A549 (cell line): ENCODE results near the gene OR2S2. TPM values are rescaled to one million over a fixed set of nuclear protein-coding genes. Genes with fewer than 3 reads are reported as not detected.

Experiments used
- ATAC-seq, 2 experiments: fragments of 200-7000 bp in 1 of 2; fragments of >200 bp in 1 of 2; cut with Nextera tagmentation in 1 of 2; cut with Tn5 transposase in 1 of 2; 3 replicates each; pipeline versions ENCODE4 v1.8.0 to v1.9.1; 2018 to 2020; ENCODE audit warnings: mild to moderate bottlenecking in 1 of 2, moderate library complexity in 1 of 2
- CTCF ChIA-PET: fragments of 300-600 bp; sonication (Branson Sonifier 250); formaldehyde crosslinking; extraction: SDS; loops from one replicate; lab custom pipeline; 2021; ENCODE audit warnings: antibody characterized with exemption, inconsistent platforms; lab: Yijun Ruan, JAX
- POLR2A ChIA-PET: fragments of 350-600 bp; formaldehyde crosslinking; extraction: SDS; loops from one replicate; lab custom pipeline; 2021; ENCODE audit warnings: antibody characterized with exemption, inconsistent platforms; lab: Yijun Ruan, JAX
- DNase-seq, 2 experiments: peaks; one replicate each; pipeline versions ENCODE4 v3.0.0 to v3.0.0-alpha.2; 2011 to 2016; ENCODE audit warnings: low read depth in 1 of 2, low spot score in 1 of 2
- FAIRE-seq: peaks from 2 replicates; lab custom pipeline; 2011; peaks lifted over from hg19 to GRCh38; lab: Jason Lieb, UNC
- H3K27ac ChIP-seq, 2 experiments: fragments of >200 bp; sonication (Bioruptor Twin); formaldehyde crosslinking; 3 replicates each; pipeline ENCODE4 v1.5.1; 2016 to 2017
- H3K4me1 ChIP-seq: fragments of >200 bp; sonication (Bioruptor Twin); formaldehyde crosslinking; 3 replicates; pipeline ENCODE4 v1.6.1; 2016
- H3K4me2 ChIP-seq: fragments of >200 bp; sonication (Bioruptor Twin); formaldehyde crosslinking; 3 replicates; pipeline ENCODE4 v1.6.1; 2016
- H3K4me3 ChIP-seq: fragments of >200 bp; sonication (Bioruptor Twin); formaldehyde crosslinking; 3 replicates; pipeline ENCODE4 v1.5.1; 2016
- H3K9me3 ChIP-seq: fragments of >200 bp; sonication (Bioruptor Twin); formaldehyde crosslinking; 3 replicates; pipeline ENCODE4 v1.6.1; 2016
- E2F6 ChIP-seq: IDR thresholded peaks from 2 replicates; pipeline ENCODE4 v1.6.1; 2012; ENCODE audit warnings: low read depth, borderline replicate concordance
- EP300 ChIP-seq, 2 experiments: fragments of >200 bp; sonication (Bioruptor Twin); formaldehyde crosslinking; IDR thresholded peaks; 2 replicates in 1 of 2; 3 replicates in 1 of 2; pipeline ENCODE4 v1.6.1; 2016 to 2017
- ESRRA ChIP-seq: fragments of 150-350 bp; IDR thresholded peaks from 2 replicates; pipeline ENCODE4 v1.6.1; 2014; ENCODE audit warnings: mild to moderate bottlenecking, low read length, borderline replicate concordance
- FOSB ChIP-seq: fragments of 250-450 bp; sonication (Bioruptor Pico); IDR thresholded peaks from 2 replicates; pipeline ENCODE4 v1.5.0; 2020; ENCODE audit warnings: mild to moderate bottlenecking, moderate library complexity
- FOXS1 ChIP-seq: fragments of 250-450 bp; sonication (Bioruptor Pico); IDR thresholded peaks from 2 replicates; pipeline ENCODE4 v1.5.0; 2020; ENCODE audit warnings: mild to moderate bottlenecking, moderate library complexity
- GATA3 ChIP-seq: IDR thresholded peaks from 2 replicates; pipeline ENCODE4 v1.6.1; 2012; ENCODE audit warnings: borderline replicate concordance
- HMGXB4 ChIP-seq: fragments of 250-450 bp; sonication (Bioruptor Pico); IDR thresholded peaks from 2 replicates; pipeline ENCODE4 v1.5.0; 2021; ENCODE audit warnings: mild to moderate bottlenecking, moderate library complexity, borderline replicate concordance
- JUNB ChIP-seq: fragments of >200 bp; sonication (Bioruptor Twin); formaldehyde crosslinking; IDR thresholded peaks from 2 replicates; pipeline ENCODE4 v1.6.1; 2016
- MAFK ChIP-seq: fragments of 450-650 bp; IDR thresholded peaks from 2 replicates; pipeline ENCODE4 v1.6.1; 2014; ENCODE audit not compliant: partially characterized antibody
- MAZ ChIP-seq: fragments of 150-350 bp; IDR thresholded peaks from 2 replicates; pipeline ENCODE4 v1.6.1; 2014; ENCODE audit warnings: antibody characterized with exemption, low read depth, low read length, borderline replicate concordance
- MYC ChIP-seq: IDR thresholded peaks from 2 replicates; pipeline ENCODE4 v1.6.1; 2012; ENCODE audit warnings: mild to moderate bottlenecking, inconsistent platforms, low read length, improper control_type of control experiment, borderline replicate concordance
- RARB ChIP-seq: fragments of 250-450 bp; sonication (Bioruptor Pico); IDR thresholded peaks from 2 replicates; pipeline ENCODE4 v1.8.0; 2021; ENCODE audit warnings: mild to moderate bottlenecking, moderate library complexity
- RNF2 ChIP-seq: fragments of 200-600 bp; sonication (generic); IDR thresholded peaks from 2 replicates; pipeline ENCODE4 v1.6.1; 2016; ENCODE audit warnings: low read depth, mild to moderate bottlenecking, antibody characterized with exemption, moderate library complexity, borderline replicate concordance
- SMC3 ChIP-seq: fragments of >200 bp; sonication (Bioruptor Twin); formaldehyde crosslinking; IDR thresholded peaks from 3 replicates; pipeline ENCODE4 v1.6.1; 2018; ENCODE audit warnings: inconsistent platforms
- TP53 ChIP-seq: fragments of 250-450 bp; sonication (Bioruptor Pico); IDR thresholded peaks from 2 replicates; pipeline ENCODE4 v1.5.0; 2021; ENCODE audit warnings: mild to moderate bottlenecking, moderate library complexity
- ZFP36 ChIP-seq: fragments of 450-650 bp; IDR thresholded peaks from 2 replicates; pipeline ENCODE4 v1.6.1; 2014; ENCODE audit warnings: borderline replicate concordance; ENCODE audit not compliant: partially characterized antibody
- ZSCAN20 ChIP-seq: fragments of 250-450 bp; sonication (Bioruptor Pico); IDR thresholded peaks from 2 replicates; pipeline ENCODE4 v1.8.0; 2022; ENCODE audit warnings: mild to moderate bottlenecking, moderate library complexity
- WGBS: methylation state at CpG from one replicate; pipeline ENCODE4 v1.1.6; 2017; ENCODE audit errors: missing lambda C conversion rate; 5-methylcytosine and 5-hydroxymethylcytosine counted together
- polyA plus RNA-seq, 4 experiments: library from polyadenylated mRNA; depleted of rRNA in 3 of 4; stranded (reverse); fragments of >200 nt; fragmentation: RNase III in 1 of 4; extraction: RNeasy Plus Mini Kit Qiagen cat#74134 plus additional on column Dnase treatment in 1 of 4; gene quantifications; 2 replicates in 3 of 4; 3 replicates in 1 of 4; pipeline ENCODE4 v1.2.3, GENCODE V29; 2011 to 2017
- TF ChIP-seq, protein P1 (sequence below): fragments of >200 bp; sonication (Bioruptor Twin); formaldehyde crosslinking; IDR thresholded peaks from 2 replicates; pipeline ENCODE4 v1.6.1; 2016
- TF ChIP-seq, protein P2 (sequence below): fragments of >200 bp; sonication (Bioruptor Twin); formaldehyde crosslinking; IDR thresholded peaks from 3 replicates; pipeline ENCODE4 v1.5.1; 2016

The OR2S2 gene
- polyA plus RNA-seq, 2 of the 4 experiments (the other 2 are of a cell fraction): not detected

GRCh38 chr9:35930521-35930920 lies 27.4 kb downstream of the OR2S2 start:
- FAIRE-seq: no peak
- CTCF ChIA-PET: interaction anchor here (0.8 to 1.9 kb wide), 4 partner anchors 12 to 161 kb away, joined by 3 to 6 read pairs (median 4); no protein-coding TSS in a partner anchor
- POLR2A ChIA-PET: no interaction called here

GRCh38 chr9:35929453-35929718 lies 28.6 kb downstream of the OR2S2 start:
- TF ChIP-seq, protein P1, sequence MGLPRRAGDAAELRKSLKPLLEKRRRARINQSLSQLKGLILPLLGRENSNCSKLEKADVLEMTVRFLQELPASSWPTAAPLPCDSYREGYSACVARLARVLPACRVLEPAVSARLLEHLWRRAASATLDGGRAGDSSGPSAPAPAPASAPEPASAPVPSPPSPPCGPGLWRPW: no peak
- no peak for TF ChIP-seq RNF2
- no peak for TF ChIP-seq FOSB
- TF ChIP-seq MYC: no peak
- TF ChIP-seq E2F6: no peak
- no peak for TF ChIP-seq ZFP36
- TF ChIP-seq, all 56 proteins: peak for 0
- ChIA-PET POLR2A (no interaction called here), CTCF (interaction anchor here (2.9 kb wide), 1 partner anchor 25 kb away, joined by 13 read pairs; the partner anchor contains the start of gene HRCT1)
- FAIRE-seq: no peak
- H3K4me2 ChIP-seq: no peak overlapping the region
- ATAC-seq: no peak
- peak overlapping the region in 1 of 2 experiments; percentile 54; a peak in 2 of 6 replicates for H3K27ac ChIP-seq
- H3K4me3 ChIP-seq: no peak overlapping the region
- no peaks in the 10 kb centered on the region for H3K9me3 ChIP-seq
- DNase-seq: no peak
- 82% methylated on average over 6 of the region's 6 CpGs for WGBS
- H3K4me1 ChIP-seq: peaks cover 10% of the 10 kb centered on the region

More at GRCh38 chr9:35930521-35930920, 27.4 kb downstream of the OR2S2 start:
- no peak overlapping the region for H3K4me2 ChIP-seq
- no peak for DNase-seq
- H3K27ac ChIP-seq: no peak overlapping the region; a peak in 1 of 6 replicates
- no peak for TF ChIP-seq MAFK
- no peak for TF ChIP-seq SMC3
- no peak for TF ChIP-seq ZSCAN20 (CRISPR knock-in tag)
- TF ChIP-seq FOXS1: no peak
- no peak for TF ChIP-seq E2F6
- no peak for TF ChIP-seq MAZ
- TF ChIP-seq, protein P2, sequence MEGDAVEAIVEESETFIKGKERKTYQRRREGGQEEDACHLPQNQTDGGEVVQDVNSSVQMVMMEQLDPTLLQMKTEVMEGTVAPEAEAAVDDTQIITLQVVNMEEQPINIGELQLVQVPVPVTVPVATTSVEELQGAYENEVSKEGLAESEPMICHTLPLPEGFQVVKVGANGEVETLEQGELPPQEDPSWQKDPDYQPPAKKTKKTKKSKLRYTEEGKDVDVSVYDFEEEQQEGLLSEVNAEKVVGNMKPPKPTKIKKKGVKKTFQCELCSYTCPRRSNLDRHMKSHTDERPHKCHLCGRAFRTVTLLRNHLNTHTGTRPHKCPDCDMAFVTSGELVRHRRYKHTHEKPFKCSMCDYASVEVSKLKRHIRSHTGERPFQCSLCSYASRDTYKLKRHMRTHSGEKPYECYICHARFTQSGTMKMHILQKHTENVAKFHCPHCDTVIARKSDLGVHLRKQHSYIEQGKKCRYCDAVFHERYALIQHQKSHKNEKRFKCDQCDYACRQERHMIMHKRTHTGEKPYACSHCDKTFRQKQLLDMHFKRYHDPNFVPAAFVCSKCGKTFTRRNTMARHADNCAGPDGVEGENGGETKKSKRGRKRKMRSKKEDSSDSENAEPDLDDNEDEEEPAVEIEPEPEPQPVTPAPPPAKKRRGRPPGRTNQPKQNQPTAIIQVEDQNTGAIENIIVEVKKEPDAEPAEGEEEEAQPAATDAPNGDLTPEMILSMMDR: no peak
- TF ChIP-seq EP300 (IDR thresholded peaks at IDR 0.05): no peak
- TF ChIP-seq HMGXB4 (CRISPR knock-in tag): no peak
- no peak overlapping the region for H3K4me3 ChIP-seq
- H3K9me3 ChIP-seq: no peaks in the 10 kb centered on the region
- ATAC-seq: no peak
- no peaks in the 10 kb centered on the region; the same call in 2 of the 3 replicates for H3K4me1 ChIP-seq

DNA sequence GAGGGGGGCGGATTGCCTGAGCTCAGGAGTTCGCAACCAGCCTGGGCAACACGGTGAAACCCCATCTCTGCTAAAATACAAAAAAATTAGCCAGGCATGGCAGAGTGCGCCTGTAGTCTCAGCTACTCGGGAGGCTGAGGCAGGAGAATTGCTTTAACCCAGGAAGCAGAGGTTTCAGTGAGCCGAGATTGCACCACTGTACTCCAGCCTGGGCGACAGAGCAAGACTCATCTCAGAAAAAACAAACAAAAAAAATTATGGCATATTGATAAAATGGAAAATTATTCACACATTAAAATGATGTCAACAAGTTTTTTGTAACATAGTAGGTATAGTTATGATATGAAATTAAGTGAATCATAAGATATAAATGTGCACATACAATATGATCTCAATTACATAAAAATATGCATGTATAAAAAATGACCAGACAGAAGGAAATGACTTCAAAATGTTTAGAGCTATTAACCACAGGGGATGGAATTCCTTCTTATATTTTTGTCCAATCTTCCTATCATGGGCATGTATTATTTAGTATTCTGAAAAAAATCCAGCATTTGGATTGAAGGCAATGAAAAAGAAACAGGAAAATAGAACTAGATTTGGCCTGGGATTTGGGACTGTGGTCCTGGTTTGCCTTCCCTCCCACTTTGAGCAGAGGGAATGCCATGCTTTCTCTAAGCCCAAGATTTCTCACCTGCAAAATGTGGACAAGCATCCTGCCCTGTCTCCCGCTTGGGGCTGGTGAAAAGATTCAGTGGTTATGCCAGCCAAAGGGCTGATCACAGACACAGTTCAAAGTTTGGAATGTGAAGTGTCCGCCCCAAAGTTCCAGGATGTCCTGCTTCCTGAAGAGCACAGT lies 29.1 kb downstream of the OR2S2 start:
- Histone ChIP-seq H3K4me1 (peaks cover 16% of the 10 kb centered on the region), H3K4me3 (no peak overlapping the region), H3K4me2 (no peak overlapping the region), H3K9me3 (no peaks in the 10 kb centered on the region), H3K27ac (peak overlapping the region in 1 of 2 experiments; percentile 54; a peak in 2 of 6 replicates)
- no peak for FAIRE-seq
- no peak for TF ChIP-seq ESRRA
- TF ChIP-seq JUNB: no peak
- no peak for TF ChIP-seq HMGXB4 (CRISPR knock-in tag)
- TF ChIP-seq MAZ: no peak
- TF ChIP-seq GATA3: no peak
- TF ChIP-seq RARB (CRISPR knock-in tag): no peak
- no peak for TF ChIP-seq TP53 (CRISPR knock-in tag)
- CTCF ChIA-PET: interaction anchor here (1.7 to 2.9 kb wide), 3 partner anchors 17 to 95 kb away, joined by 5 to 13 read pairs (median 6); partner anchors contain the start of gene HRCT1
- WGBS: 81% methylated on average over 9 of the region's 9 CpGs
- POLR2A ChIA-PET: no interaction called here
- ATAC-seq: no peak
- DNase-seq: no peak
